Measurements from ENCODE around the gene VEZT.

Gene VEZT

GRCh38 chr12:95259368-95259767 lies 41.8 kb downstream of the VEZT start:
- ATAC-seq (ENCODE audit: insufficient read depth, low read depth) (no peak), DNase-seq (no peak)
- H3K36me3 ChIP-seq (ENCODE audit: insufficient read depth, low read length): peaks cover 78% of the 10 kb centered on the region
- no peaks in the 10 kb centered on the region for H3K27me3 ChIP-seq (ENCODE audit: insufficient read depth, low read length, poor library complexity)
- H3K4me2 ChIP-seq (ENCODE audit: insufficient read depth, low read length): no peak overlapping the region
- no peaks in the 10 kb centered on the region for H3K9me3 ChIP-seq (ENCODE audit: insufficient read depth, low read length, severe bottlenecking)
- no peak overlapping the region for H2AFZ ChIP-seq (ENCODE audit: low read depth, low read length)
- no peak overlapping the region for H3K27ac ChIP-seq (ENCODE audit: low read length)
- no peaks in the 10 kb centered on the region for H4K20me1 ChIP-seq (ENCODE audit: insufficient read depth, low read length)
- no peak overlapping the region for H3K4me3 ChIP-seq (ENCODE audit: low read depth in 1 of 2, low read length in 2 of 2)
- H3K79me2 ChIP-seq (ENCODE audit: insufficient read depth, low read length): peaks cover 5% of the 10 kb centered on the region; the same call in 1 of the 2 replicates
- no peak overlapping the region for H3K9ac ChIP-seq (ENCODE audit: low read depth, low read length)
- TF ChIP-seq EZH2 (IDR thresholded peaks at IDR 0.05; ENCODE audit: borderline replicate concordance, low read depth, low read length, severe bottlenecking) (no peak), CTCF (IDR thresholded peaks at IDR 0.05; ENCODE audit: borderline replicate concordance, extremely low read depth, low read length, poor library complexity, severe bottlenecking) (no peak)
- no peaks in the 10 kb centered on the region for H3K4me1 ChIP-seq (ENCODE audit: insufficient read depth, low read length)

- H4K20me1 ChIP-seq (ENCODE audit: insufficient read depth, low read length): no peaks in the 10 kb centered on the region
- ATAC-seq (ENCODE audit: insufficient read depth, low read depth): no peak
- TF ChIP-seq EZH2 (IDR thresholded peaks at IDR 0.05; ENCODE audit: borderline replicate concordance, low read depth, low read length, severe bottlenecking) (no peak), CTCF (IDR thresholded peaks at IDR 0.05; ENCODE audit: borderline replicate concordance, extremely low read depth, low read length, poor library complexity, severe bottlenecking) (no peak)
Observed at GRCh38 chr12:95261109-95261508, 43.5 kb downstream of the VEZT start.

GRCh38 chr12:95262808-95263207 lies 45.2 kb downstream of the VEZT start:
- H3K4me3 ChIP-seq (ENCODE audit: low read depth in 1 of 2, low read length in 2 of 2): no peak overlapping the region

More at GRCh38 chr12:95261109-95261508, 43.5 kb downstream of the VEZT start:
- no peaks in the 10 kb centered on the region for H3K9me3 ChIP-seq (ENCODE audit: insufficient read depth, low read length, severe bottlenecking)
- no peak overlapping the region for H3K4me2 ChIP-seq (ENCODE audit: insufficient read depth, low read length)
- H3K27ac ChIP-seq (ENCODE audit: low read length): no peak overlapping the region
- H3K4me1 ChIP-seq (ENCODE audit: insufficient read depth, low read length): no peaks in the 10 kb centered on the region
- H3K4me3 ChIP-seq (ENCODE audit: low read depth in 1 of 2, low read length in 2 of 2): no peak overlapping the region
- H3K9ac ChIP-seq (ENCODE audit: low read depth, low read length): no peak overlapping the region
- DNase-seq: no peak
- no peaks in the 10 kb centered on the region for H3K27me3 ChIP-seq (ENCODE audit: insufficient read depth, low read length, poor library complexity)
- H3K36me3 ChIP-seq (ENCODE audit: insufficient read depth, low read length): peaks cover 75% of the 10 kb centered on the region
- H3K79me2 ChIP-seq (ENCODE audit: insufficient read depth, low read length): no peaks in the 10 kb centered on the region; the same call in 1 of the 2 replicates
- H2AFZ ChIP-seq (ENCODE audit: low read depth, low read length): no peak overlapping the region

More at GRCh38 chr12:95262808-95263207, 45.2 kb downstream of the VEZT start:
- no peak for ATAC-seq (ENCODE audit: insufficient read depth, low read depth)
- H3K4me1 ChIP-seq (ENCODE audit: insufficient read depth, low read length): no peaks in the 10 kb centered on the region
- no peaks in the 10 kb centered on the region for H3K9me3 ChIP-seq (ENCODE audit: insufficient read depth, low read length, severe bottlenecking)
- H3K9ac ChIP-seq (ENCODE audit: low read depth, low read length): no peak overlapping the region
- H3K4me2 ChIP-seq (ENCODE audit: insufficient read depth, low read length): no peak overlapping the region
- H3K79me2 ChIP-seq (ENCODE audit: insufficient read depth, low read length): no peaks in the 10 kb centered on the region; the same call in 1 of the 2 replicates
- no peak overlapping the region for H2AFZ ChIP-seq (ENCODE audit: low read depth, low read length)
- TF ChIP-seq EZH2 (IDR thresholded peaks at IDR 0.05; ENCODE audit: borderline replicate concordance, low read depth, low read length, severe bottlenecking): no peak
- TF ChIP-seq CTCF (IDR thresholded peaks at IDR 0.05; ENCODE audit: borderline replicate concordance, extremely low read depth, low read length, poor library complexity, severe bottlenecking): no peak
- no peak overlapping the region for H3K27ac ChIP-seq (ENCODE audit: low read length)
- H3K27me3 ChIP-seq (ENCODE audit: insufficient read depth, low read length, poor library complexity): no peaks in the 10 kb centered on the region
- H3K36me3 ChIP-seq (ENCODE audit: insufficient read depth, low read length): peaks cover 75% of the 10 kb centered on the region
- no peaks in the 10 kb centered on the region for H4K20me1 ChIP-seq (ENCODE audit: insufficient read depth, low read length)
- no peak for DNase-seq
